PFSK-1 (cell line): ENCODE results near the gene FCN2.

ENCODE experiments used
- FOXP2 ChIP-seq: optimal IDR thresholded peaks from 2 replicates; pipeline ENCODE3; 2011; ENCODE audit warnings: borderline replicate concordance, control low read depth, inconsistent platforms; ENCODE audit not compliant: insufficient read depth; ENCODE audit errors: extremely low read length, extremely low read depth
- POLR2AphosphoS5 ChIP-seq: IDR thresholded peaks from 2 replicates; pipeline ENCODE4 v1.6.1; 2012; ENCODE audit warnings: low read depth, mild to moderate bottlenecking, control low read depth, low read length, moderate library complexity
- SIN3A ChIP-seq: IDR thresholded peaks from 2 replicates; pipeline ENCODE4 v1.6.1; 2012; ENCODE audit warnings: mild to moderate bottlenecking, low read length, moderate library complexity, borderline replicate concordance; ENCODE audit not compliant: insufficient read depth
- TAF1 ChIP-seq: IDR thresholded peaks from 2 replicates; pipeline ENCODE4 v1.6.1; 2012; ENCODE audit warnings: low read length, control low read depth, borderline replicate concordance; ENCODE audit not compliant: insufficient read depth
- TF ChIP-seq, protein P1 (sequence below), 2 experiments: IDR thresholded peaks; 2 replicates each; pipeline versions ENCODE4 v1.6.1 to v1.8.0; 2011 to 2012; ENCODE audit warnings: low read depth in 2 of 2, low read length in 2 of 2, control low read depth in 1 of 2, inconsistent platforms in 1 of 2, mild to moderate bottlenecking in 1 of 2, moderate library complexity in 1 of 2; ENCODE audit not compliant: insufficient read depth in 1 of 2

Gene FCN2

GRCh38 chr9:134928436-134929192, 48.0 kb downstream of the FCN2 start:
- TF ChIP-seq TAF1 (no peak), FOXP2 (no peak), POLR2AphosphoS5 (no peak), SIN3A (no peak)
- TF ChIP-seq, protein P1, sequence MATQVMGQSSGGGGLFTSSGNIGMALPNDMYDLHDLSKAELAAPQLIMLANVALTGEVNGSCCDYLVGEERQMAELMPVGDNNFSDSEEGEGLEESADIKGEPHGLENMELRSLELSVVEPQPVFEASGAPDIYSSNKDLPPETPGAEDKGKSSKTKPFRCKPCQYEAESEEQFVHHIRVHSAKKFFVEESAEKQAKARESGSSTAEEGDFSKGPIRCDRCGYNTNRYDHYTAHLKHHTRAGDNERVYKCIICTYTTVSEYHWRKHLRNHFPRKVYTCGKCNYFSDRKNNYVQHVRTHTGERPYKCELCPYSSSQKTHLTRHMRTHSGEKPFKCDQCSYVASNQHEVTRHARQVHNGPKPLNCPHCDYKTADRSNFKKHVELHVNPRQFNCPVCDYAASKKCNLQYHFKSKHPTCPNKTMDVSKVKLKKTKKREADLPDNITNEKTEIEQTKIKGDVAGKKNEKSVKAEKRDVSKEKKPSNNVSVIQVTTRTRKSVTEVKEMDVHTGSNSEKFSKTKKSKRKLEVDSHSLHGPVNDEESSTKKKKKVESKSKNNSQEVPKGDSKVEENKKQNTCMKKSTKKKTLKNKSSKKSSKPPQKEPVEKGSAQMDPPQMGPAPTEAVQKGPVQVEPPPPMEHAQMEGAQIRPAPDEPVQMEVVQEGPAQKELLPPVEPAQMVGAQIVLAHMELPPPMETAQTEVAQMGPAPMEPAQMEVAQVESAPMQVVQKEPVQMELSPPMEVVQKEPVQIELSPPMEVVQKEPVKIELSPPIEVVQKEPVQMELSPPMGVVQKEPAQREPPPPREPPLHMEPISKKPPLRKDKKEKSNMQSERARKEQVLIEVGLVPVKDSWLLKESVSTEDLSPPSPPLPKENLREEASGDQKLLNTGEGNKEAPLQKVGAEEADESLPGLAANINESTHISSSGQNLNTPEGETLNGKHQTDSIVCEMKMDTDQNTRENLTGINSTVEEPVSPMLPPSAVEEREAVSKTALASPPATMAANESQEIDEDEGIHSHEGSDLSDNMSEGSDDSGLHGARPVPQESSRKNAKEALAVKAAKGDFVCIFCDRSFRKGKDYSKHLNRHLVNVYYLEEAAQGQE (IDR thresholded peaks at IDR 0.05; ENCODE audit: insufficient read depth in 1 of 2, low read depth in 2 of 2, low read length in 2 of 2): no peak

DNA sequence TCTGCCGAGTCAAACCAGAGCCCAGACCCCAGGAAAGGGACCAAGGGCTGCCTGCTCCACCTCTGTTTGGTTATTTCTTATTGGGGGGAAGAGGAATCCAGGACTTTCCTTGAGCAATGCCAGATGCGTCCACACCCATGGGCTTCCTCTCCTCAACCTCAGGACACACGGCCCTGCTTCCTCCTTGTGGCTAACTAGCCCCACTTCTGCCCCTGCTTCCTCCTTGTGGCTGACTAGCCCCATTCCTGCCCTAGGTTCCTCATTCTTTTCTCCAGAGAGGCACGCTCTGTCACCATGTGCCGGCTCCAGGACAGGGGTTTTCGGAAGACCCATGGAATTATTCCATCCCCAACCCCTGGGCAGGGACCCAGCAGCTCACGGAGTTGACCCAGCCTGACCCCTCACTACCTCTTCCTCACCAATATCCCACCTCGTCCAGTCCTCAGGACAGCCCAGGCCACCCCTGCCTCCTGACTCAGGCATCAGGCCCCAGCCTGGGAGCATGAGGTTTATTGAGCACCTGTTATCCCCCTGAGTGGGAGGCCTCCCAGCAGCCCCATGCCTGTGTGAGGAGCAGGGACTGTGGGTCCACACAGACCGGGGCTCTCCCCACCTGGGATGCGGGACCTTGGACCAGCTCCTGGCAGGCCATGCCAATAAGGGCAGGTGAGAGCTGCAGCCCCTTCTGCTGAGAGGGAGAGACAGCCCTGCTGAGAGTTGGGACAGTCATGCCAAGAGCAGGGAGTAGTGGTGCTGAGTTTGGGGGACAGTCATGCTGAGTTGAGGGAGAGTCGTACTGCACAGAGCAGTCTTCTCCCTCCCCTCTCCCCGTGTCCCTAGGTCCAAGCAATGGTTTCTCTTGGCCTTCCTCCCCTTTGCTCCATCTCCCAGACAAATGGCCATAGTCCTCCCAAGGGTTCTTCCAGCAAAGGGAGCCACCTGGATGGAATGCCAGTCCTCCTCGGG, 48.9 kb downstream of the FCN2 start:
- no peak for TF ChIP-seq SIN3A
- no peak for TF ChIP-seq POLR2AphosphoS5
- TF ChIP-seq FOXP2: no peak
- TF ChIP-seq, protein P1 (IDR thresholded peaks at IDR 0.05; ENCODE audit: insufficient read depth in 1 of 2, low read depth in 2 of 2, low read length in 2 of 2): no peak
- no peak for TF ChIP-seq TAF1

GRCh38 chr9:134930398-134930797, 49.8 kb downstream of the FCN2 start:
- no peak for TF ChIP-seq FOXP2
- TF ChIP-seq, protein P1 (IDR thresholded peaks at IDR 0.05; ENCODE audit: insufficient read depth in 1 of 2, low read depth in 2 of 2, low read length in 2 of 2): no peak

GRCh38 chr9:134932171-134932570, 51.6 kb downstream of the FCN2 start:
- TF ChIP-seq TAF1 (no peak), POLR2AphosphoS5 (no peak), FOXP2 (no peak), SIN3A (no peak)
- TF ChIP-seq, protein P1 (IDR thresholded peaks at IDR 0.05; ENCODE audit: insufficient read depth in 1 of 2, low read depth in 2 of 2, low read length in 2 of 2): no peak
